KOPT-K1 (cell line): Measurements from ENCODE around the gene ITGB5.
"Not testable (repeated sequence)": the region's sequence is repeated elsewhere in the genome, so short reads cannot be mapped to it uniquely, and the experiment has no call there.

Experiments
- H3K27ac ChIP-seq: fragments of 200-600 bp; sonication (generic); 2 replicates; pipeline ENCODE4 v1.5.1; 2016; ENCODE audit warnings: antibody characterized with exemption, mild to moderate bottlenecking, low read depth, low read length; ENCODE audit not compliant: poor library complexity, severe bottlenecking
- H3K36me3 ChIP-seq: fragments of 200-600 bp; sonication (generic); 2 replicates; pipeline ENCODE4 v1.5.1; 2017; ENCODE audit warnings: antibody characterized with exemption, mild to moderate bottlenecking, low read length, moderate library complexity; ENCODE audit not compliant: insufficient read depth
- H3K9me3 ChIP-seq: fragments of 200-600 bp; sonication (generic); 2 replicates; pipeline ENCODE4 v1.5.1; 2017; ENCODE audit warnings: antibody characterized with exemption, low read length, mild to moderate bottlenecking; ENCODE audit not compliant: insufficient read depth, poor library complexity, severe bottlenecking

ITGB5 gene

DNA sequence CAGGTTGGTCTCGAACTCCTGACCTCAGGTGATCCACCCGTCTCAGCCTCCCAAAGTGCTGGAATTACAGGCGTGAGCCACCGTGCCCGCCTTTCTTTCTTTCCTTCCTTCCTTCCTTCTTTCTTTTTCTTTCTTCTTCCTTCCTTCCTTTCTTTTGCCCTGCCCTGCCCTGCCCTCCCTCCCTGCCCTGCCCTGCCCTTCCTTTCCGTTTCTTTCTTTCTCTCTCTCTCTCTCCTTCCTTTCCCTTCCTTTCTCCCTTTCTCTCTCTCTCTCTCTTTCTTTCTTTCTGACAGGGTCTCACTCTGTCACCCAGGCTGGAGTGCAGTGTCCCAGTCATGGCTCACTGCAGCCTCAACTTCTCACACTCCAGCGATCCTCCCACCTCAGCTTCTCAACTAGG is 82.3 kb downstream of the ITGB5 start:
- no peaks in the 10 kb centered on the region for H3K9me3 ChIP-seq
- no peaks in the 10 kb centered on the region for H3K36me3 ChIP-seq
- H3K27ac ChIP-seq: no peak overlapping the region

DNA sequence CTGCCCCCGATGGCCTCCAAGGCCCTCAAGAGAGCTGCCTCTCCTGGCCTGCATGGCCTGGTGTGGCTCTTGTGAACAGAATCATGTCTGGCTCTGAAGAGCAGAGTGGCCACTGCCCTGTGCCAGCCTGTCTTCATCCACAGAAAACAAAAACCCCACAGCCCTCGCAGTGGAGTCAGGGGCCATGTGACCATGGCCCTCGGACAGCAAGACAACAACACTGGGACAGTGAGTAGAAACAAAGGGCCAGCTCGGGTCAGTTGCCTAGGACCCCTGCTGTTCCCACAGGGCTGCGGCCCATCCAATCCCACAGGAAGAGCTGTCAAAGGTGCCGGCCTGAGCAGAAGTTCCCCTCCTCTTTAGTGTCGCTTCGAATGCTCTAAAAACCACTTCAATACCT is 84.5 kb downstream of the ITGB5 start:
- H3K9me3 ChIP-seq: no peaks in the 10 kb centered on the region
- no peaks in the 10 kb centered on the region for H3K36me3 ChIP-seq
- no peak overlapping the region for H3K27ac ChIP-seq

DNA sequence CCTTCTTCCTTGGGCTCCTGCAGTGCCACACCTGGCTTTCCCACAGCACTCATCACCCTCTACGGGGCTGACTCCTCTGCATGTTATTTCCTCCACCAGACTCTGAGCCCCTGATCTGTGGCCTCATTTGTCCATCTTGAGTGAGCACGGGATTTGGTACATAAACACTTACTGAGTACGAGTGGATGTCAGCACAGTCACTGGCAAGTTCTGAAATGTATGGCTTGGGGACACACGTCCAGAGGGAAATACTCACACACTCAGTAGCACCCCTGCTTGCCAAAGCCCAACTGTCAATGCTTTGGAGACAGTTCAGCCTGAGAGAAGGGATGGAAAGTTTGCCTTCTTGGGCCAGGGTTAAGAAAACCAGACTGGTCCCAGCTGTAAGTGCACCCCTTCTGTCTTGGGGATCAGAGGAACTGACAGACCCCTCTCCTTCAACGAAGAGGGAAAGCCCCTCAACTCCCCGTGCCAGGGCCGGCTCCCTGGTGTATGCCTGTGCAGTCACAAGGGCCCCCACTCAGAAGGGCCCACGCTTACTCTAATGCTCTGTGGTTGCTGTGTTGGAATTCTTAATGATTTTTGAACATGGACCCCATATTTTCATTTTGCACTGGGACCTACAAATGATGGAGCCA is 85.0 kb downstream of the ITGB5 start:
- no peaks in the 10 kb centered on the region for H3K9me3 ChIP-seq
- no peaks in the 10 kb centered on the region for H3K36me3 ChIP-seq
- H3K27ac ChIP-seq: no peak overlapping the region

DNA sequence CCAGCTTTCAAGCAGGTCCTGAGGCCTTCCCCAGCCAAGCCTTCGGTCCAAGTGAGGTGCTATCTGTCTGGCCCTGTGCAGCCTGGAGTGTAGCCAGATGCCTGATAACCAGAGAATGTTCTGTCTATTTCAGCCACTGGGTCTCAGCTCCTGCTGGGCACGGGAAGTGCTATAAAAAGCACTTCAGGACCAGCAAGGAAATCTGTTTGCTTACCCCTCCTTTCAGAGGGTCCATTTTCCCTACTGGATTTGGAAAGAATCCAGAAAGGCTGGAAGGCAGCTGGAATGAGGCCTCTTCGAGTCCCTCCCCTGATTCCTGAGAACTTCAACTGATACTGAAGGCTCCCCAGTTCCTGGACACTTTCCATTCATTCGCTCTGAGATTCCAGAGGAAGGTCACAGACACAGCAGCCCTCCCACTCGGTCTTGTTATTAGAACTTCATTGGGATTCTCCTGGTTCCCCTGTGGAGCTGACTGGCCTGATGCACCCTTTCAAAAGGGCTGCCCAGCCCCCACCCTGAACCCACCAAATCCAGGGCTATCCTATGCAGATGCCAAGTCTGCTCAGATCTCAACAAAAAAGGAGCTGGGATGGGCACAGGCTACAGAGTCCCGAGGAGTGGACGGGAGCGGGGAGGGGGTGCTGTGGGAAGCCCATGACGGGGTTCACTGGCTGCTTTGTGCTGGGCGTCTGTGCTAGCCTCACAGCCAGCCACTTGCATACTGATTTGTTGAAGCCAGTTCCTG is 86.5 kb downstream of the ITGB5 start:
- Histone ChIP-seq H3K36me3 (no peaks in the 10 kb centered on the region), H3K27ac (no peak overlapping the region), H3K9me3 (no peaks in the 10 kb centered on the region)

DNA sequence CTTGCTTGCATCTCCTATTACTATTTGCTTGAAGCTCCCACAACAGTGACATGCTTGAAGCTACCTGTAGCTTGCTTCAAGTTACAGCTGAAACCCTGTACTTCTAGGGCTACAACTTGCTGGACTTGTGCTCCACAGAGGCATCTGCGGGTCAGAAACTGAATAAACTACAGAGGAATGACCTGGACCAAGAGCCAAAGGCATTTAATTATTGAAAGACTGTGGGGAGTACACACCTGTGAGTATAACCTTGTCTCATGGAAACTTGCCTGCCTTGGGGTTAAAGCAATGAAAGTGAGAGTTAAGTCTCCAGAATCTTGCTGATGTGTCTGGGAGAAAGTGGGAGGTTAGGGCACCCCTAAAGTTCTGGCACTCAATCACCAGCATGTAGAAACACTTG is 87.1 kb downstream of the ITGB5 start:
- Histone ChIP-seq H3K27ac (no peak overlapping the region), H3K36me3 (no peaks in the 10 kb centered on the region), H3K9me3 (no peaks in the 10 kb centered on the region)

DNA sequence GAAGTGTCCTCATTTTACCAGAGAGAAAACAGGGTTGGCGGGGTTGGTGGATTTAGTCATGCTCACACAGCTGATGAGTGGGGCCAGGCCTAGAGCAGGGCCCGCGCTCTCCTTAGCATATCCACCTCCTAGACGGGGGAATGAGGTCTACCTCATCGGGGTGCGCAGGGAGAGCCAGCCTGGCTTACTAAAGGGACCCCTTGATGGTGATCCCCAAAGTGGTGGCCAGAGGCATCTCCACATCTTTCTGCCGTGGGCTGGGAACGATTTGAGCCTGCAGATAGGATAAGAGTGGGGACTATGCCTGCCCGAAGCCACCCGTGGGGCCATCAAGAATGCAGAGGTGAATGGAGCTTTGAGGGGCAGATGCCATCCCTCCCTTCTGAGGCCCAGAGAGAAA is 87.5 kb downstream of the ITGB5 start:
- no peak overlapping the region for H3K27ac ChIP-seq
- no peaks in the 10 kb centered on the region for H3K36me3 ChIP-seq

DNA sequence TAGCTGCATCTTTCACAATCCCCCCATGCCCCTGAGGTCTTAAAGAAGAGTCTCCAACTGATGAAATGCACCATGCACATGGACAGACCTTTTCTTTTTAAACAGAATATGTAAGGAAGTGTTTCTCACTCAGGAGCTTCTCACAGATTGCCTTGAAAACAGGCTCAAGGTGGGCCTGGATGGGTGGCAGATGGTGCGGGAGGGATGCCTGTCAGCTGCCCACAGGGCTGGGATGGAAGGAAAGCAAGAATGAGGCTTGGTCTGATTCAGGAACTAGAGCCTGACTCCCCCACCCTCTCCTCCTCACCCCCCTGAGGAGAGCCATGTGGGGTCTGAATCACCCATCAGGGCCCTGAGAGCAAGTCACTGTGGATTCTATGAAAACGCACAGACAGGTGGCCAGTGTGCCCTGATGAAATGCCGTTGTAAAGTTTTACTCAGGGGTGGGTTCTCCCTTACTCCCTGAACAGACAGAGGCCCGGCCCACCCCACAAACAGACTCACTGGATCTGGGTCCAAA is 89.7 kb downstream of the ITGB5 start:
- Histone ChIP-seq H3K9me3 (no peaks in the 10 kb centered on the region), H3K27ac (no peak overlapping the region), H3K36me3 (no peaks in the 10 kb centered on the region)

More for the DNA sequence above, 87.5 kb downstream of the ITGB5 start:
- H3K9me3 ChIP-seq: no peaks in the 10 kb centered on the region

DNA sequence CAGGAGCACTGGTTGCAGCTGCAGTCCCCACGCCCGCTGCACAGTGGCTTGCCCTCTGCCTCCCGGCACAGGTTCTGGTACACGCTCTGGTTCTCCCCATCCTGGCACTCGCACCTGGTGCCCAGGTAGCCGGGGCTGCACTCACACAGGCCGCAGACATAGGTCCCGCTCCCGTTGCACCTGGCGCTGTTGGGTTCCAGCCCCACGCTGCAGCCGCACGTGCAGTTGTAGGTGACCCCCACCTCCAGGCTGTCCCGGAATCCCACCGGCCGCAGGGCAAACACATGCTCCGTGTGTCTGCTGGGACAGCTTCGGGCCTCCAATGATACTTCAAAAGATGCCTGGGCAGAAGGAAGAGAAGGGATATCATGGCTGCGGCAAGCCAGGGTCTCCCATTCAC is 90.7 kb downstream of the ITGB5 start:
- Histone ChIP-seq H3K36me3 (no peaks in the 10 kb centered on the region), H3K9me3 (no peaks in the 10 kb centered on the region), H3K27ac (no peak overlapping the region)

DNA sequence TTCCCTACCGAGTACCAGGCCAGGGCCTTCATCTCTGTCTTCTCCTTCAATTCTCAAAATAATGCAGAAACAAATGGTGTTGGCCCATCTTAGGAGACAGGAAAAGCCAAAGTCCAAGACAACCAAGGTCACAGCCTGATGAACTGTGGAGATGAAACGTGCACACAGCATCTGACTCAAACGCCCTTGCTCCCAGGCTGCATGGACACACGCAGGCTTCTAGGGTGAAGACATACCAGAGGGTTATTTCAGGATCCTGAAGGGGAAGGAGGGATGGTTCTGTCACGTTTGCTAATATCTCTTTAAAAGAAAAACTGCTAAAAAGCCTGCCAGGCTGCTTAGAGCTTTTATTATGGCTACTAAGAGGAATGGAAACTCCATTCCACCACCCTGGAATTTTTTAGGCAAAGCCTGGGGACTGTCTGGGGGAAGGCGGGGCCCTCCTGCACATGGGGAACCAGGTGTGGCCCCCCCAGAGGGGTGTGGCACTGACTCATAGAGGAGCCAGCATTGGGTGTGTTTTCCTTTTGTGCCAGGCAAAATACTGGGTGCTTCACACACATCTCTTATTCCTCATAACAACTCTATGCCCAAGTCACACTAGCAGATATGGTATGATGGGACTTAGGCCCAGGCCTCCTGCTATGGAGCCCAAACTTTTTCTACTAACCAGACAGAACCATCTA is 94.0 kb downstream of the ITGB5 start:
- Histone ChIP-seq H3K9me3 (no peaks in the 10 kb centered on the region), H3K36me3 (no peaks in the 10 kb centered on the region), H3K27ac (no peak overlapping the region)

DNA sequence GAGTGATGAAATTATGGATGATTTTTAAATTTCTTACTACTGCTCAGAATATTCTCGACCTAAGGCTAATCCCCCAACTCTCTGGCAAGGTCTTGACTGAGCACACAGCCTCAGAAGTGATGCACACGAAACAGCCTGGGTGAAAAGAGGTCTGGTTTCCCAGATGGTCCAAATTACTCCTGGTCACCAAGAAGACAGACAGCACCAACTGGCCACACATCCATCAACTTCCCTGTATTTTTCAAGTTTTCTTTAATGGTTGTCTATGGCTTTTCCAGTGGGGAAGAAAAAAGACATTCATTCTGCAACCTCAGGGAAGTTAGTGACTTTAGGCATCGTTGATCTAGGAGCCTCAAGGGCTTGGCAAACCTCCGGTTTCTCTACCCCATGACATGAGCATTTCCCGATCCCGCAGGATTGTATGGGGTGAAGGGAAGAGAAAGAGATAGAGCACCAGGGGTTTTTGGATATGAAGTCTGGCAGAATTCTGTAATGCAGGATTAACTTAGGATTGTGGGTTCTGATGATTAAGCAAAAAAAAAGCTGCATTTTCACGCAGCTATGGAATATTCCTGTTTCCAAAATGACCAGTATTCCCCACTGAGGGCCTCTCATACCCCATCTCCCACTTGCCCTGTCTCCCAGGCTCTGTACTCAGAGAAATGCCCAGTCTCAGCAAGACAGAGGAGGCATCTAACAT is 94.7 kb downstream of the ITGB5 start:
- no peak overlapping the region for H3K27ac ChIP-seq
- no peaks in the 10 kb centered on the region for H3K9me3 ChIP-seq
- no peaks in the 10 kb centered on the region for H3K36me3 ChIP-seq

DNA sequence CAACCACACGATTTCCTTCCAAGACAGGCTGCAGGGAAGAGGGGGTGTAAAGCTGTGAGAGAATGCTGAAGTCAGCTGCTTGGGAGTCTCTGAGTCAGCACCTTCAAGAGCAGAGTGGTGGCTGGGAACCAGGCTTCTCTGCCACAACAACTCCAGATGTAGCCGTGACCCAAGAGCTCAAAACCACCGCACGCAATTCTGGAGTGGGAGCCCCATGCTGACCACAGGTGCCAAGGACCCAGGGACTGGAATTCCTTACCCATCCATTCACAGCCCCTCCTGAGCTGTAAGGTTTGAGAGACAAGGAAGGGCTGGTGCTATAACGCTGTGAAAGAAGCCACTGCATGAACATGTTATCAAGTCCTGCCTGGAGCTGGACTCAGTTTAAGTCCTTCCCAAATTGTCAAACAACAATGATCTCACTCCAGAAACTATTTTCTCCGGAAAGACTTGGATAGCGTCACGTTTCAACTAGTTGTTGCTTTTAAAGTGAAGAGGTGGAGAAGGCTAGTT is 95.5 kb downstream of the ITGB5 start:
- no peak overlapping the region for H3K27ac ChIP-seq

DNA sequence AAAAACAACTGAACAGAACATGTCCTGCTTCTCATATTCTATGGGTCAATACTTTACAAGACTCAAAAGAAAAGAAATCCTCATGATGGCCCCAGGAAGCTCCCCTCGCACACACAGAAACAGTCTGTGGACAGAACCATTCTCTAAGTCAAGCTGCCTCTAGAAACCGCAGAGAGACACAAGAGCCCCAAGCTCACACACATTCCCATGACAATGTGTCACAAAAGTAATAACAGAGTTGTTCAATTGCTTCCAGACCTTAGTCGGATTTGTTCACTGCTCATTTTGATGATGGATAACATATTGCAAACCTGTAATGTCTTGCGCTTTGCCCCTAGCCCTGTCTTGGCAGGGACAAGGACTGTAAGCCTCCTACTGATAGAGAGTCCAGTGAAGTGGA is 96.0 kb downstream of the ITGB5 start:
- Histone ChIP-seq H3K9me3 (no peaks in the 10 kb centered on the region), H3K36me3 (no peaks in the 10 kb centered on the region), H3K27ac (no peak overlapping the region)

More for the DNA sequence above, 95.5 kb downstream of the ITGB5 start:
- H3K36me3 ChIP-seq: no peaks in the 10 kb centered on the region
- no peaks in the 10 kb centered on the region for H3K9me3 ChIP-seq

DNA sequence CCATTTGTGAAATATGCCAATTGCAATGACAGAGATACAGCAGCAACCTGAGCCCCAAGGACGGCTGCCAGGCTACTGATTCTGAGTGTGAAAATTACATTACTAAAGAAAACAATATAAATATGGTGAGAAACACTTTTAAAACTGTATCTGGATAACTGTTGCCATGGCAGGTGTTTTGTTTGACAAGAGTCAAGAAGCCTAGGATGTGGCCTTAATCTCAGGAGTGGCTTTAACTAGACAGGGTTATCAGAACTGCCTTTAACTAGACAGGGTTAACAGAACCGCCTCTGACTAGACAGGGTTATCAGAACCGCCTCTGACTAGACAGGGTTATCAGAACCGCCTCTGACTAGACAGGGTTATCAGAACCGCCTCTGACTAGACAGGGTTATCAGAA is 98.1 kb downstream of the ITGB5 start:
- H3K27ac ChIP-seq, H3K9me3 ChIP-seq, H3K36me3 ChIP-seq: not testable (repeated sequence)

DNA sequence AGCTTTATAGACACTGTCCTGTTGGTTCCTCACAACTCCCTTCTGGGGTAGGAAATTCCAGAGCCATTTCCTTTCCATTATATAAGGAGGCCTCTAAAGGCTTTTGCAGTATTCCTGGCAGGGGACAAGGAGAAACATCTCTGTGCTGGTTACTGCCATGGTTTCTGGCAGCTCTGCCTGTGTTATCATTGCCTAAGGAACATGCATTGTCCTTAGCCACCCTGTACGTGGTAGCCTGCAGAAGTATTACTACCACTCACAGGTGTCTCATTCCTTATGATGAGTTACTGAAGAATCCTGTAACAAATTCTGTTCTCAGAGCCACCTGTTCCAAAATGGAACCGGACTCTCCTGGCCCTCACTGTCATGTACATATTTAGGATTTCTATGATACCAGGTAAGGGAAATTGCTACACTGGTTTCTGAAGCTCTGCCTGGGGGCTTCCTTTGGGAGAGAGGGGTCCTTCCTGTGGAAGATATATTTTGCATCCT is 98.9 kb downstream of the ITGB5 start:
- Histone ChIP-seq H3K27ac (no peak overlapping the region), H3K36me3 (no peaks in the 10 kb centered on the region), H3K9me3 (no peaks in the 10 kb centered on the region)
